Gastroesophageal sphincter (tissue), 4 donors: ENCODE measurements around the gene FOXP4. TPM values are rescaled to one million over a fixed set of nuclear protein-coding genes. Genes with fewer than 3 reads are reported as not detected.

ENCODE experiments used
- ATAC-seq: fragments of 150-250 bp; one replicate; pipeline ENCODE4 v1.9.1; 2016; ENCODE audit warnings: mild to moderate bottlenecking, moderate library complexity
- H3K27ac ChIP-seq, 4 donors: fragments of 200-600 bp; sonication (generic) in 3 of 4; 1 replicate in 3 of 4; 2 replicates in 1 of 4; pipeline ENCODE4 v1.5.1; 2016 to 2019
- H3K27me3 ChIP-seq: fragments of 200-600 bp; sonication (generic); one replicate; pipeline ENCODE4 v1.5.1; 2019
- H3K36me3 ChIP-seq, 2 donors: fragments of 200-600 bp; sonication (generic); one replicate each; pipeline ENCODE4 v1.5.1; 2019; ENCODE audit warnings: control low read depth in 1 of 2
- H3K4me1 ChIP-seq, 3 donors: fragments of 200-600 bp; sonication (generic); 1 replicate in 2 of 3; 2 replicates in 1 of 3; pipeline ENCODE4 v1.5.1; 2016 to 2019; ENCODE audit warnings: control low read depth in 2 of 3
- H3K4me3 ChIP-seq, 2 donors: fragments of 200-600 bp; sonication (generic); one replicate each; pipeline ENCODE4 v1.5.1; 2019; ENCODE audit warnings: mild to moderate bottlenecking in 1 of 2, moderate library complexity in 1 of 2
- H3K9me3 ChIP-seq, 3 donors: fragments of 200-600 bp; sonication (generic); one replicate each; pipeline ENCODE4 v1.5.1; 2017 to 2019; ENCODE audit warnings: control low read depth in 2 of 3
- CTCF ChIP-seq, 4 experiments: fragments of 200-600 bp in 2 of 4; fragments of 450-650 bp in 2 of 4; sonication (generic) in 1 of 4; IDR thresholded peaks; one replicate each; pipeline ENCODE4 v1.5.1; 2017 to 2019; ENCODE audit warnings: antibody characterized with exemption in 4 of 4, mild to moderate bottlenecking in 2 of 4, moderate library complexity in 2 of 4
- EP300 ChIP-seq: sonication (generic); formaldehyde crosslinking; IDR thresholded peaks from one replicate; pipeline ENCODE4 v1.6.1; 2017; ENCODE audit warnings: antibody characterized with exemption, mild to moderate bottlenecking
- POLR2A ChIP-seq, 2 donors: fragments of 450-650 bp; IDR thresholded peaks; one replicate each; pipeline ENCODE4 v1.6.1; 2017; ENCODE audit warnings: antibody characterized with exemption in 2 of 2, mild to moderate bottlenecking in 2 of 2, moderate library complexity in 1 of 2
- POLR2AphosphoS5 ChIP-seq: sonication (generic); formaldehyde crosslinking; IDR thresholded peaks from one replicate; pipeline ENCODE4 v1.6.1; 2017; ENCODE audit warnings: antibody characterized with exemption
- WGBS, 2 donors: methylation state at CpG; one replicate each; pipeline ENCODE4 v1.1.5; 2018; ENCODE audit warnings: low coverage in 1 of 2; 5-methylcytosine and 5-hydroxymethylcytosine counted together
- total RNA-seq, 4 donors: library from RNA; depleted of rRNA; stranded (reverse); fragments of >200 nt; gene quantifications; one replicate each; pipeline ENCODE4 v1.1.0, GENCODE V29; 2016

Gene FOXP4
- total RNA-seq, 4 donors from 2014 or later = 8.2 to 25.8 (median 11.7) TPM

GRCh38 chr6:41642960-41643898, 97.0 kb downstream of the FOXP4 start:
- WGBS, 2 donors = 53 to 73% methylated on average over 2 to 7 of the region's 10 CpGs
- no peaks in the 10 kb centered on the region for H3K9me3 ChIP-seq
- TF ChIP-seq EP300 = no peak
- TF ChIP-seq POLR2AphosphoS5 = no peak
- no peak for TF ChIP-seq CTCF (IDR thresholded peaks at IDR 0.05)
- no peak for TF ChIP-seq POLR2A (IDR thresholded peaks at IDR 0.05)
- peaks cover 0 to 19% (median 8%) of the 10 kb centered on the region in 3 donors for H3K4me1 ChIP-seq
- no peak for ATAC-seq
- H3K36me3 ChIP-seq = no peaks in the 10 kb centered on the region
- H3K27me3 ChIP-seq = peaks cover 42% of the 10 kb centered on the region
- no peak overlapping the region for H3K4me3 ChIP-seq
- H3K27ac ChIP-seq = no peak overlapping the region

- Histone ChIP-seq H3K4me1 (peaks cover 0 to 12% (median 1%) of the 10 kb centered on the region in 3 donors), H3K36me3 (no peaks in the 10 kb centered on the region), H3K27ac (no peak overlapping the region), H3K4me3 (no peak overlapping the region), H3K9me3 (no peaks in the 10 kb centered on the region), H3K27me3 (peaks cover 40% of the 10 kb centered on the region)
- ATAC-seq = no peak
- no peak for TF ChIP-seq CTCF (IDR thresholded peaks at IDR 0.05)
- no peak for TF ChIP-seq POLR2A (IDR thresholded peaks at IDR 0.05)
- WGBS, 2 donors = 100% methylated on average over 1 of the region's 4 CpGs
Observed at GRCh38 chr6:41643899-41644269, 97.7 kb downstream of the FOXP4 start.

DNA sequence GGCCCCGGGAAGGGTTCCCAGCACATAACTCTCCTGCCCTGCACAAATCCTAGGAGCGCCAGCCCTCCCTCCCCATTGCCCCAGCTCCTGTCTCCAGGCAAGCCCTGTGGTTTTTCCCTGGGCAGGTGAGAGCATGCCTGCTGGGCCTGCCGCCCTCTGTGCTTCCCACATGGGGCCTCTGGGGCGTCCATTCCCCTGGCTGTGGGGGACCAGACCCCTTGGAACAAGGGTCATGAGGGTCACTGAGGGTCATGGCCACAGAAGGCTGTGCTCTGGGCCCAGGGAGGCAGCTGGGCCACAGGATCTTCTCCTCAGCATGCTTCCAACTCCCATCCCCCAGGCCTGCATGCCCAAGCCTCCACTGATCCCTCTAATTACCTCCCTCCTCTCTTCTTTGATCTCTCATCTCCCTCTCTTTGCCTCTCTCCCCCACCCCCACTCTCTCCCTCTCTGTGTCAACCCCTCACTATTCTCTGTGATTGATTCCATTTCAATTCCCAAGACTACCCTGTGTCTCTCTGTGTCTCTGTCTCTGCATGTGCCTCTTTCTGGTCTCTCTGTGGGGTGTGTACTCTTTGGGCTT, 98.2 kb downstream of the FOXP4 start:
- no CpG with 5 or more reads among the region's 4 CpGs for WGBS, 2 donors
- H3K36me3 ChIP-seq = no peaks in the 10 kb centered on the region
- H3K9me3 ChIP-seq = no peaks in the 10 kb centered on the region
- H3K4me3 ChIP-seq = no peak overlapping the region
- H3K27ac ChIP-seq = no peak overlapping the region
- peaks cover 0 to 7% (median 0%) of the 10 kb centered on the region in 3 donors for H3K4me1 ChIP-seq
- H3K27me3 ChIP-seq = peaks cover 35% of the 10 kb centered on the region
- TF ChIP-seq CTCF (IDR thresholded peaks at IDR 0.05) (no peak), POLR2AphosphoS5 (no peak), POLR2A (IDR thresholded peaks at IDR 0.05) (no peak), EP300 (no peak)
- no peak for ATAC-seq

- ATAC-seq = no peak
- 69 to 82% methylated on average over 11 to 12 of the region's 12 CpGs for WGBS, 2 donors
- TF ChIP-seq EP300 (no peak), POLR2AphosphoS5 (no peak), CTCF (IDR thresholded peaks at IDR 0.05) (no peak), POLR2A (IDR thresholded peaks at IDR 0.05) (no peak)
- H3K9me3 ChIP-seq = no peaks in the 10 kb centered on the region
- no peaks in the 10 kb centered on the region for H3K36me3 ChIP-seq
- H3K4me3 ChIP-seq = no peak overlapping the region
- H3K27me3 ChIP-seq = peaks cover 28% of the 10 kb centered on the region
- H3K4me1 ChIP-seq = no peaks in the 10 kb centered on the region
- H3K27ac ChIP-seq = no peak overlapping the region
Observed at GRCh38 chr6:41645007-41645618, 98.9 kb downstream of the FOXP4 start.
